Activated CD4-positive, alpha-beta T cell treated with anti-CD3 and anti-CD28 coated beads, Interleukin-2, amount 10 ng/mL, durations not matched to agents 24 days and 14 days (primary cell): ENCODE measurements around the gene GABRG3. TPM values are rescaled to one million over a fixed set of nuclear protein-coding genes. Genes with fewer than 3 reads are reported as not detected.

ENCODE experiments used
- DNase-seq: peaks from one replicate; pipeline ENCODE4 v3.0.0; 2022
- H3K27ac Mint-ChIP-seq: one replicate; pipeline ENCODE4 v1.8.0; 2022; ENCODE audit warnings: mild to moderate bottlenecking, mixed read lengths
- H3K27me3 Mint-ChIP-seq: one replicate; pipeline ENCODE4 v1.8.0; 2022; ENCODE audit warnings: mixed read lengths
- H3K36me3 Mint-ChIP-seq: one replicate; pipeline ENCODE4 v1.8.0; 2022; ENCODE audit warnings: low read depth, mild to moderate bottlenecking, mixed read lengths
- H3K4me1 Mint-ChIP-seq: one replicate; pipeline ENCODE4 v1.8.0; 2021; ENCODE audit warnings: mixed read lengths
- H3K4me3 Mint-ChIP-seq: one replicate; pipeline ENCODE4 v1.8.0; 2022; ENCODE audit warnings: mild to moderate bottlenecking, moderate library complexity, mixed read lengths
- H3K9me3 Mint-ChIP-seq: one replicate; pipeline ENCODE4 v1.8.0; 2021; ENCODE audit warnings: mixed read lengths
- intact Hi-C: fragments of 100-400 bp; cut with micrococcal nuclease; formaldehyde crosslinking; loops from one replicate; pipeline ENCODE4 v1.15.1; 2023
- total RNA-seq: library from RNA; stranded (reverse); gene quantifications from 2 replicates; pipeline ENCODE4 v1.2.3, GENCODE V29; 2022

Gene GABRG3
- total RNA-seq: not detected in 2 replicates

DNA sequence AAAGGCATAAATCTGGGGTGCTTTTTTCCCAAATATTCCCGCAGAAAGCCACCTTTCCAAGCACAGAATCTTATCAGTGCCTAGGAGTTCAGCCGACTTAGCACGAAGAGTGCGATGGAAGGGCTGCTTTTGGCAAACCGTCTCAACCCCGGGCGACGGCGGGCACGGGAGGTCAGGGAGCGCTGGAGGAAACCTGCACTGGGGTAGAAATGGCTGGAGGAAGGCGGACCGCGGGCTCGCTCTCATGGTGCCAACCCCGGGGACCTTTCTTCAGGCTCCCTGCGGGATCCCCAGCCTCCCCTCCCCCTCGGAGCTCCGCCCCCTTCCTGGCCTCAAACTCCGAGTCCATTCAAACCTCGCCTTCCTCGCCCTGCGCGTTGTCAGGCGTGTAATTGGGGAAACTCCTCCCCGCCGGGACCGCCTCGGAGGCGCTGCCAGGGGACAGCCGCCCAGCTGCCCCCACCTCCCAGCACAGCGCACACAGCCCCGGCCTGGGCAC, at the start of gene GABRG3:
Gene GABRG3 (plus strand): TSS at position 470 of the 499 bp plus-strand sequence.
- H3K27ac Mint-ChIP-seq: no peak within 1 kb of the TSS
- H3K36me3 Mint-ChIP-seq: no peaks in the 10 kb centered on the region

DNA sequence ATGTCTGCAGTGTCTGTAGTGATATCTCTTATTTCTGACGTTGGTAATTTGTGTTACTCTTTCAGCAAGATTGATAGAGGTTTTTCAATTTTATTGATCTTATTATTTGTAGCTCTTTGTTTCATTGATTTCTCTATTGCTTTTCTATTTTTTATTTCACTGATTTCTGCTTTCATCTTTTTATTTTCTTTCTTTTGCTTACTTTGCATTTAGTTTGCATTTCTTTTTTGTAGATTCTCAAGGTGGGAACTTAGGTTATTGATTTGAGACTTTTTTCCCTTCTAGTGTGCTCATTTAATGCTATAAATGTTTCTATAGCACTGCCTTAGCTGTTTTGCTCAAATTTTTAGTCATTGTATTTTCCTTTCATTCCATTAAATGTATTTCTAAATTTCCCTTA, 49.5 kb upstream of the GABRG3 start:
- Mint-ChIP-seq H3K4me1 (no peaks in the 10 kb centered on the region), H3K9me3 (peaks cover 10% of the 10 kb centered on the region), H3K27ac (no peak overlapping the region), H3K27me3 (no peaks in the 10 kb centered on the region), H3K36me3 (no peaks in the 10 kb centered on the region), H3K4me3 (no peak overlapping the region)
- intact Hi-C loops: no loop called here
- no peak for DNase-seq

More for the DNA sequence above, at the start of gene GABRG3:
- intact Hi-C loops: no loop called here
- H3K4me3 Mint-ChIP-seq: no peak within 1 kb of the TSS
- H3K27me3 Mint-ChIP-seq: peaks cover 7% of the 10 kb centered on the region
- DNase-seq: no peak
- peaks cover 4% of the 10 kb centered on the region for H3K9me3 Mint-ChIP-seq
- no peaks in the 10 kb centered on the region for H3K4me1 Mint-ChIP-seq

DNA sequence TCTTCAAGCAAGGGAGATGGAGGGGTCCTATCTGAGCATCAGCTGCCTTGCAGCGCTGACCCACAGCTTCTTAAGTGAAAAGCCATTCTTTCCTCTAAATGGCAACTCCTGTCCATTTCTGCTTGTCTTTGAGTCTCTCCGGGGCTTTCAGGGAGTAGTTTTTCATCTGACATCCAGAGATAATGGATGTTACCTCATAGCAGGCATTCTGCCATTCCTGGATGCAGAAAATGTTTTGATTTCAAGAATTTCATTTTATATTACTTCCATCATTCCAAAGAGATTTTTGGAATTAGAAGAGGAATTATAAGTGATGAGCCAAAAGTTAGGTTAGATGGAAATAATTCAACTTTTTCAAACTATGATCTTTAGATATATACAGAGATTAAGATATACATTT, 44.9 kb upstream of the GABRG3 start:
- no peak overlapping the region for H3K27ac Mint-ChIP-seq
- no peak for DNase-seq
- no peaks in the 10 kb centered on the region for H3K9me3 Mint-ChIP-seq
- H3K4me1 Mint-ChIP-seq: no peaks in the 10 kb centered on the region
- intact Hi-C loops: no loop called here
- H3K27me3 Mint-ChIP-seq: no peaks in the 10 kb centered on the region
- H3K4me3 Mint-ChIP-seq: no peak overlapping the region
- no peaks in the 10 kb centered on the region for H3K36me3 Mint-ChIP-seq

DNA sequence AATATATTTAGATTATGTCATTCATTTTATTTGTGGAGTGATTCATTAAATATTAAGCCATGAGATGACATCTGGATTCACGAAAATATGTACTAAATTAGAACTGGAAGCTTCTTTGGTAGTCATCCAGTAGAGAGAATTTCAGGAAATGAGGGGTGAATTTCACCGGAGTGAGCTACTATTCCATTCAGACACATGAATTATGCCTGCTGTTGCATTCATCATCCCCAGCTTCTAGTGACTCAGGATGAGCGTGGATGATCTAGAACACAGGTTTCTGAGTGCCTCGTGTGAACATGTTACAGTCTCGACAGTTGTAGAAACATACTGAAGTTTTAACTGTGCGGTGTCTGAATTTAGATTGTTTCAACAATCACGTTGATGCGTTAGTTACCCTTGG, 42.9 kb upstream of the GABRG3 start:
- Mint-ChIP-seq H3K9me3 (no peaks in the 10 kb centered on the region), H3K36me3 (no peaks in the 10 kb centered on the region), H3K27ac (no peak overlapping the region), H3K27me3 (no peaks in the 10 kb centered on the region), H3K4me1 (no peaks in the 10 kb centered on the region), H3K4me3 (no peak overlapping the region)
- DNase-seq: no peak
- intact Hi-C loops: no loop called here

GRCh38 chr15:26929588-26929987, 41.4 kb upstream of the GABRG3 start:
- intact Hi-C loops: no loop called here
- no peaks in the 10 kb centered on the region for H3K36me3 Mint-ChIP-seq
- H3K4me3 Mint-ChIP-seq: no peak overlapping the region
- no peaks in the 10 kb centered on the region for H3K27me3 Mint-ChIP-seq
- no peaks in the 10 kb centered on the region for H3K9me3 Mint-ChIP-seq
- H3K4me1 Mint-ChIP-seq: no peaks in the 10 kb centered on the region
- H3K27ac Mint-ChIP-seq: no peak overlapping the region
- DNase-seq: no peak

DNA sequence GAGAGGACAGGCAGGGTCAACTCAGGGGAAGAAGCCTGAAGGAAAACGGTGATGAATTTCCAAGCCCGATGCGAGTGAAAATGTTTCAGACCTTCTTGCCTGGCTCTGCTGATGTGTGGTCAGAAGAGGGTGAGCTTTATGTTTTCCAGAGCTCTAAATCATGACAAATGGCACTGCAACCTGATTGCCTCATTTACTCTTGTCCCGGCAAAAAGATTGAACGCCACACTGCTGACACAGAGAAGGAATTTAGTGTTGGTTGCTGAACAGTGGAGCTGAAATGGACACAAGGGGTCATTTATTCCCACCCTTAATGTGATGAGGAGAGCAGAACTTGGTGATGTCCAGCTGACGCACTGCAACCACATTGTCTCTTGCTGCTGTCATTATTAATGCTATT, 36.1 kb upstream of the GABRG3 start:
- intact Hi-C loops: no loop called here
- no peaks in the 10 kb centered on the region for H3K4me1 Mint-ChIP-seq
- no peak overlapping the region for H3K27ac Mint-ChIP-seq
- no peaks in the 10 kb centered on the region for H3K27me3 Mint-ChIP-seq
- H3K4me3 Mint-ChIP-seq: no peak overlapping the region
- no peak for DNase-seq
- no peaks in the 10 kb centered on the region for H3K36me3 Mint-ChIP-seq
- no peaks in the 10 kb centered on the region for H3K9me3 Mint-ChIP-seq

GRCh38 chr15:26935322-26935721, 35.7 kb upstream of the GABRG3 start:
- intact Hi-C loops: no loop called here
- no peak overlapping the region for H3K27ac Mint-ChIP-seq
- H3K9me3 Mint-ChIP-seq: no peaks in the 10 kb centered on the region
- no peak for DNase-seq
- no peaks in the 10 kb centered on the region for H3K27me3 Mint-ChIP-seq
- no peak overlapping the region for H3K4me3 Mint-ChIP-seq
- no peaks in the 10 kb centered on the region for H3K4me1 Mint-ChIP-seq
- H3K36me3 Mint-ChIP-seq: no peaks in the 10 kb centered on the region

DNA sequence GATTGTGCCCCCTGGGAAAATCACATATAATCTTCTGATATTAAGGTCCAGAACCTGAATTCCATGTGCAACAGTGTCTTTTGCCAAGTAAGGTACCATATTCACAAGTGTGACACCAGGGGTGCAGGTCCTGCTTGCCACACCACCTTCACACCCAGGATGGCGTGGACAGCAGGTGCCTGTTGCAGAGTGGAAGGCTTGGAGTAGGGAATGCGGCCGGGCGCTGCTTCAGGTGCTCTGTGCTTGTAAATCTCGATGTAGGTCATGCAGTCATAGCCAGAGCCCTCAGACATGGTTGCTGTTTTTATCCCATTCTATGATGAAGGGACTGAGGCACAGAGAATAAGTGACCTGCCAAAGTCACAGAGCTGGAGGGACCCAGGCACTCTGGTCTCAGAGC, 34.5 kb upstream of the GABRG3 start:
- Mint-ChIP-seq H3K4me1 (no peaks in the 10 kb centered on the region), H3K27me3 (no peaks in the 10 kb centered on the region), H3K27ac (no peak overlapping the region), H3K9me3 (no peaks in the 10 kb centered on the region), H3K4me3 (no peak overlapping the region), H3K36me3 (no peaks in the 10 kb centered on the region)
- DNase-seq: no peak
- intact Hi-C loops: no loop called here

GRCh38 chr15:26937134-26937533, 33.8 kb upstream of the GABRG3 start:
- Mint-ChIP-seq H3K4me1 (no peaks in the 10 kb centered on the region), H3K27me3 (no peaks in the 10 kb centered on the region), H3K9me3 (no peaks in the 10 kb centered on the region), H3K36me3 (no peaks in the 10 kb centered on the region), H3K27ac (no peak overlapping the region), H3K4me3 (no peak overlapping the region)
- intact Hi-C loops: no loop called here
- no peak for DNase-seq

DNA sequence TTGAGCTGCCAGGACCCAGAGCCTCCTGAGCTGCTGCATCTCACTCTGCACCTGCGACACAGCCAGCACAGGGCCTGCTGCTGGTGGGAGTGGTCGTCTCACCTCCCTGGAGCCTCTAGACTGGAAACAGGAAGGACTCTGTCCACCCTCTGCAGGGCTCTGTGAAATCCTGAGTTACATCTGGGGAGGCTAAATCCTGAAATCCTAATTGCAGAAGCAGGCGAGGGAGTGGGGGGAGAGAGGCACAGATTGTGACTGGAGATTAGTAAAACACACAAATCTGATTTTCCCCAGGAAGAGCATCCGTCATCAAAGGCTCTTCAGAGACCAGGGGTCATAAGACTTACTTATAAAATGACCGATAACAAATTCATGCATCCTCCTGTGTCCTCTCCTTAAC, 31.6 kb upstream of the GABRG3 start:
- Mint-ChIP-seq H3K27me3 (no peaks in the 10 kb centered on the region), H3K4me3 (no peak overlapping the region), H3K27ac (no peak overlapping the region), H3K9me3 (peaks cover 5% of the 10 kb centered on the region), H3K36me3 (no peaks in the 10 kb centered on the region), H3K4me1 (no peaks in the 10 kb centered on the region)
- intact Hi-C loops: no loop called here
- no peak for DNase-seq

DNA sequence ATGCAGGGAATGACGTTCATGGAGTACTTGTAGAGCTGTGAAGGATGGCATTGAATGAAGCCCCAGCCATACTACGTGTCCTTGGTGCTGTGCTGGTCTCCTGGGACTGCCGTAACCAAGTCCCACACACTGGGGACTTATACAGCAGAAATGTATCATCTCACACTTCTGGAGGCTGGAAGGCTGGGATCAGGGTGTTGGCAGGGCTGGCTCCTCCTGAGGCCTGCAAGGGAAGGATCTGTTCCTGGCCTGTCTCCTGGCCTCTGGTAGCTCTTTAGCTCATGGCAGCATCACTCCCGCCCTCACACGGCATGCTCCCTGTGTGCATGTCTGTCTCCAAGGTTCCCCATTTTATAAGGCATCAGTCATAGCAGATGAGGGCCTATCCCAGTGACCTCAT, 29.5 kb upstream of the GABRG3 start:
- intact Hi-C loops: no loop called here
- no peak for DNase-seq
- Mint-ChIP-seq H3K36me3 (no peaks in the 10 kb centered on the region), H3K4me1 (no peaks in the 10 kb centered on the region), H3K27me3 (no peaks in the 10 kb centered on the region), H3K9me3 (peaks cover 5% of the 10 kb centered on the region), H3K4me3 (no peak overlapping the region), H3K27ac (no peak overlapping the region)

GRCh38 chr15:26943866-26944265, 27.1 kb upstream of the GABRG3 start:
- peaks cover 5% of the 10 kb centered on the region for H3K9me3 Mint-ChIP-seq

DNA sequence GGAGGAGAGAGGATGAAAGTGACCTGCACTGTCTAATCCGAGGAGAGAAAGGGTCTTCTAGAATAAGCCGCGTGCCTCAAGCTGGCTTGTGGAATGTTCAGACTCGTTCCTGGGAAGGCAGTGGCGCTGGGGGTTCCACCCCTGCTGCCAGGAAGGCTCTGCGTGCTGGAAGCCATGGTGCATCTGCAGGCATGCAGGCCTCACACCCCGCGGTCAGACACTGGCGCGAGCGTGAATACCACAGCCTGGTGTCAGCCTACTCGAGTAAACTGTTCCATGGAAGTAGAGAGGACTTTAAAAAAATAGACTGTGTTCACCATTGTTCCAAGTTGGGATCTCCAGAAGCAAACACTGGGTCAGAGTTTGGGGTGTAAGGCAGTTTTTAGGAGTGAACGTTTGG, 25.9 kb upstream of the GABRG3 start:
- Mint-ChIP-seq H3K9me3 (peaks cover 5% of the 10 kb centered on the region), H3K27me3 (no peaks in the 10 kb centered on the region), H3K4me3 (no peak overlapping the region), H3K4me1 (no peaks in the 10 kb centered on the region), H3K27ac (no peak overlapping the region), H3K36me3 (no peaks in the 10 kb centered on the region)
- no peak for DNase-seq
- intact Hi-C loops: no loop called here

More at GRCh38 chr15:26943866-26944265, 27.1 kb upstream of the GABRG3 start:
- Mint-ChIP-seq H3K4me1 (no peaks in the 10 kb centered on the region), H3K4me3 (no peak overlapping the region), H3K27ac (no peak overlapping the region), H3K36me3 (no peaks in the 10 kb centered on the region), H3K27me3 (no peaks in the 10 kb centered on the region)
- DNase-seq: no peak
- intact Hi-C loops: no loop called here

DNA sequence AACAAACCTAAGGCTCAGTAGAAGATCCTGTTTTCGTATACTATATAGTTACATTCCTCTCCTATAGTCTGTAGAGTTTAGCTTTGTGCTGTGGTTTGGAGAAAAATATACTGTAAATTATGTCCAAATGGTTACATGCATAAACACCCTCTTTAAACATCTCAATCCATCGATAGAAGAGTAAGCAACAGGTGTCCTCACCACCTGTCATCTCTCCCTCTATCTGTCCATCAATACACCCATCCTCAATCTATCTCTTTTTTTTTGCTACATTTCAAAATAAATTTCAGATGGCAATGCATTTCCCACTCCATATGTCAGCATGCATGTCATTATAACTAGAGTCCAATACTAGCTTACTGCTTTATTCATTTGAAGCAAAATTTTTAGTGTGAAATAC, 21.0 kb upstream of the GABRG3 start:
- Mint-ChIP-seq H3K36me3 (no peaks in the 10 kb centered on the region), H3K4me1 (no peaks in the 10 kb centered on the region), H3K9me3 (peaks cover 3% of the 10 kb centered on the region), H3K27ac (no peak overlapping the region), H3K4me3 (no peak overlapping the region), H3K27me3 (no peaks in the 10 kb centered on the region)
- intact Hi-C loops: no loop called here
- DNase-seq: no peak

DNA sequence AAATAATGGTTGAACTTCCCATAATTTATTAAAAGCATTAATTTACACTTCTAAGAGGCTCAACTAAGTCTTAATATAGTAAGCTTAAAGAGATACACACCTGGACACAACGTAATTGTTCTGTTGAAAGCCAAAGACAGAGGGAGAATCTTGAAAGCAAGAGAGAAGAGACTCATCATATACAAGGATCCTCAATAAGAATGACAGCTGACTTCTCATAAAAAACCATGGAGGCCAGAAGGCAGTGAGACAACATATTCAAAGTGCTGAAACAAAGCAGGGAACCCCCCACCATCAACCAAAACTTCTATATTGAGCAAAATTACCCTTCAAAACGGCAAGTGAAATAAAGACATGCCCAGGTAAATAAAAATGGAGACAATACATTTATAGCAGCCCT, 16.6 kb upstream of the GABRG3 start:
- no peaks in the 10 kb centered on the region for H3K36me3 Mint-ChIP-seq

More for the DNA sequence above, 16.6 kb upstream of the GABRG3 start:
- Mint-ChIP-seq H3K4me1 (no peaks in the 10 kb centered on the region), H3K27ac (no peak overlapping the region), H3K4me3 (no peak overlapping the region), H3K9me3 (peaks cover 3% of the 10 kb centered on the region), H3K27me3 (no peaks in the 10 kb centered on the region)
- intact Hi-C loops: no loop called here
- no peak for DNase-seq
